ENCODE measurements around the gene CPVL.

- TF ChIP-seq POLR2A (IDR thresholded peaks at IDR 0.05; ENCODE audit: low read depth, low read length) (no peak), TAF1 (IDR thresholded peaks at IDR 0.05; ENCODE audit: borderline replicate concordance, low read depth, low read length) (no peak)
Observed at GRCh38 chr7:29032146-29032545, 114.2 kb downstream of the CPVL start.

Data from GM12892 (cell line).